ENCODE data around the gene GALNT14.
A peak's percentile ranks its signal among the peaks of the same experiment; 100 is the strongest.
"Not testable (repeated sequence)": the region's sequence is repeated elsewhere in the genome, so short reads cannot be mapped to it uniquely, and the experiment has no call there.

The GALNT14 gene

GRCh38 chr2:30934066-30934465, 204.2 kb downstream of the GALNT14 start:
- no peak for DNase-seq

- no peak for DNase-seq
These were observed 204.7 kb downstream of the GALNT14 start for GRCh38 chr2:30933496-30933895.

GRCh38 chr2:30932870-30933269, 205.4 kb downstream of the GALNT14 start:
- DNase-seq: peak; percentile 19 to 26

GRCh38 chr2:30931841-30932407, 206.3 kb downstream of the GALNT14 start:
- no peak for DNase-seq

GRCh38 chr2:30930716-30931115, 207.5 kb downstream of the GALNT14 start:
- DNase-seq: no peak

GRCh38 chr2:30927465-30928075, 210.7 kb downstream of the GALNT14 start:
- DNase-seq: no peak

GRCh38 chr2:30926606-30927005, 211.6 kb downstream of the GALNT14 start:
- DNase-seq: no peak

- DNase-seq: no peak
These were observed 214.6 kb downstream of the GALNT14 start for GRCh38 chr2:30923623-30924022.

- DNase-seq: no peak
These were observed 217.7 kb downstream of the GALNT14 start for GRCh38 chr2:30920511-30920910.

GRCh38 chr2:30915486-30915885, 222.8 kb downstream of the GALNT14 start:
- peak in 1 of 2 experiments; percentile 23 for DNase-seq

- DNase-seq: no peak
These were observed 223.8 kb downstream of the GALNT14 start for GRCh38 chr2:30914456-30914855.

GRCh38 chr2:30912056-30912455, 226.2 kb downstream of the GALNT14 start:
- no peak for DNase-seq

GRCh38 chr2:30911327-30911726, 226.9 kb downstream of the GALNT14 start:
- DNase-seq: no peak

GRCh38 chr2:30910686-30911085, 227.6 kb downstream of the GALNT14 start:
- DNase-seq: no peak

GRCh38 chr2:30904437-30904836, 233.8 kb downstream of the GALNT14 start:
- not testable (repeated sequence) for DNase-seq

- no peak for DNase-seq
These were observed 234.9 kb downstream of the GALNT14 start for GRCh38 chr2:30903326-30903725.

- DNase-seq: no peak
These were observed 237.9 kb downstream of the GALNT14 start for GRCh38 chr2:30900381-30900780.

GRCh38 chr2:30899516-30900054, 238.7 kb downstream of the GALNT14 start:
- no peak for DNase-seq

- DNase-seq: no peak
These were observed 240.7 kb downstream of the GALNT14 start for GRCh38 chr2:30897539-30897938.

GRCh38 chr2:30894498-30895119, 243.6 kb downstream of the GALNT14 start:
- no peak for DNase-seq

- DNase-seq: no peak
These were observed 249.3 kb downstream of the GALNT14 start for GRCh38 chr2:30888852-30889409.

- no peak for DNase-seq
These were observed 252.2 kb downstream of the GALNT14 start for GRCh38 chr2:30886080-30886479.

GRCh38 chr2:30883822-30884221, 254.4 kb downstream of the GALNT14 start:
- DNase-seq: no peak

- DNase-seq: no peak
These were observed 255.1 kb downstream of the GALNT14 start for GRCh38 chr2:30883184-30883583.
